Pancreas (tissue), 10 donors: ENCODE results near the gene JPH2. TPM values are rescaled to one million over a fixed set of nuclear protein-coding genes. Genes with fewer than 3 reads are reported as not detected.

Experiments
- ATAC-seq, 4 donors: fragments of 200-7000 bp; cut with Tn5 transposase; one replicate each; pipeline versions ENCODE4 v1.8.0 to v1.9.1; 2020; ENCODE audit warnings: mild to moderate bottlenecking in 4 of 4, moderate library complexity in 4 of 4
- DNase-seq, 6 donors: peaks; one replicate each; pipeline ENCODE4 v3.0.0-alpha.2; 2020
- FAIRE-seq: peaks from 2 replicates; lab custom pipeline; 2012; peaks lifted over from hg19 to GRCh38; lab: Jason Lieb, UNC
- H3K27ac ChIP-seq, 4 donors: fragments of 200-600 bp; sonication (generic); 1 replicate in 3 of 4; 2 replicates in 1 of 4; pipeline versions ENCODE4 v1.5.0 to v1.8.0; 2020
- H3K27me3 ChIP-seq, 4 donors: fragments of 200-600 bp; one replicate each; pipeline ENCODE4 v1.8.0; 2021
- H3K36me3 ChIP-seq, 3 donors: fragments of 200-600 bp; sonication (generic) in 1 of 3; one replicate each; pipeline versions ENCODE4 v1.5.0 to v1.8.0; 2020 to 2021
- H3K4me1 ChIP-seq, 3 donors: fragments of 200-600 bp; one replicate each; pipeline ENCODE4 v1.8.0; 2021
- H3K4me3 ChIP-seq, 4 donors: fragments of 200-600 bp; sonication (generic) in 2 of 4; one replicate each; pipeline versions ENCODE4 v1.5.0 to v1.8.0; 2020 to 2021
- H3K9me3 ChIP-seq, 4 donors: fragments of 200-600 bp; one replicate each; pipeline ENCODE4 v1.8.0; 2021
- WGBS, 2 donors: extraction: QIAGEN DNeasy Blood & Tissue Kit; methylation state at CpG; one replicate each; pipeline ENCODE4 v1.1.7; 2013; 5-methylcytosine and 5-hydroxymethylcytosine counted together
- intact Hi-C, 3 donors: fragments of 100-400 bp; cut with DNase I; formaldehyde crosslinking; loops; one replicate each; pipeline versions ENCODE4 v1.11.1 to v1.14.2; 2022
- polyA plus RNA-seq, 2 donors: library from polyadenylated mRNA; stranded (reverse); fragments of 200-250 nt; gene quantifications; one replicate each; pipeline ENCODE4 v1.2.3, GENCODE V29; 2013
- total RNA-seq, 6 donors: library from RNA; stranded (reverse); fragmentation: NEBNext Ultra II Directional in 4 of 6; extraction: Animal tissue kit (Norgen Biotek cat#: 25700) in 4 of 6; gene quantifications; one replicate each; pipeline versions ENCODE4 v1.2.1 to v1.2.4, GENCODE V29; 2021 to 2023
- TF ChIP-seq, protein P1 (sequence below), 4 donors: fragments of 200-600 bp; sonication (generic) in 3 of 4; IDR thresholded peaks; one replicate each; pipeline versions ENCODE4 v1.5.0 to v1.8.0; 2021; ENCODE audit warnings: antibody characterized with exemption in 4 of 4
- donor health status: healthy with polysubstance abuse.
- donor health status: DM: no; HTN: no; CAD: no; lungs with moderate emphysema.
- donor health status: DM: no; HTN: no; CAD: no.
- donor health status: control.
- donor health status: control.
- donor health status: Bipolar disorder and iron deficiency.
- donor health status: DM: yes; HTN: yes; CAD: no.
- donor health status: DM: no; HTN: no; CAD: no.
- donor health status: DM: no; HTN: no; CAD: no.
- donor health status: DM: yes; HTN: yes; CAD: no.

The JPH2 gene
- total and polyA plus RNA-seq, 8 donors: 0.09 to 1.1 (median 0.30) TPM

DNA sequence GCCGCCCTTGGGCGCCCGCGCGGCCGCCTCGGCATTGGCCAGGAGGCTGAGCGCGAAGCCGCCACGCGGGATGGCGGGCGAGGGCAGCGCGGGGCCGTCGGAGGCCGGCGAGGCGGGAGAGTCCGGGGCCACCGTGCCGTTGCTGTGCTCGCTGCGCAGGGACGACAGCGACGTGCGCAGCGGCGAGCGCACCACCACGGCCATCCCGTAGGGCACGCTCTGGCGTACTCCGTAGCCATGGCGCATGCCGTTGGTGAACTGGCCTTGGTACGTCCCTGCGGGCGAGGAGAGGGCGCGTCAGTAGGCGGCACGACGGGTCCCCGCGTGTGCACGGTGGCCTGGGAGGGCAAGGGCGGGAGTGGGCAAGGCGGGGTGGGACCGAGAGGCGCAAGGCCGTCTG lies 26.9 kb downstream of the JPH2 start:
- Histone ChIP-seq H3K9me3 (no peaks in the 10 kb centered on the region), H3K36me3 (no peaks in the 10 kb centered on the region), H3K27me3 (peaks cover 0 to 4% (median 0%) of the 10 kb centered on the region in 4 donors), H3K4me3 (no peak overlapping the region), H3K4me1 (no peaks in the 10 kb centered on the region), H3K27ac (no peak overlapping the region)
- ATAC-seq: no peak
- DNase-seq: no peak
- 38 to 47% methylated on average over 54 to 56 of the region's 56 CpGs for WGBS, 2 donors
- no peak for FAIRE-seq
- TF ChIP-seq, protein P1, sequence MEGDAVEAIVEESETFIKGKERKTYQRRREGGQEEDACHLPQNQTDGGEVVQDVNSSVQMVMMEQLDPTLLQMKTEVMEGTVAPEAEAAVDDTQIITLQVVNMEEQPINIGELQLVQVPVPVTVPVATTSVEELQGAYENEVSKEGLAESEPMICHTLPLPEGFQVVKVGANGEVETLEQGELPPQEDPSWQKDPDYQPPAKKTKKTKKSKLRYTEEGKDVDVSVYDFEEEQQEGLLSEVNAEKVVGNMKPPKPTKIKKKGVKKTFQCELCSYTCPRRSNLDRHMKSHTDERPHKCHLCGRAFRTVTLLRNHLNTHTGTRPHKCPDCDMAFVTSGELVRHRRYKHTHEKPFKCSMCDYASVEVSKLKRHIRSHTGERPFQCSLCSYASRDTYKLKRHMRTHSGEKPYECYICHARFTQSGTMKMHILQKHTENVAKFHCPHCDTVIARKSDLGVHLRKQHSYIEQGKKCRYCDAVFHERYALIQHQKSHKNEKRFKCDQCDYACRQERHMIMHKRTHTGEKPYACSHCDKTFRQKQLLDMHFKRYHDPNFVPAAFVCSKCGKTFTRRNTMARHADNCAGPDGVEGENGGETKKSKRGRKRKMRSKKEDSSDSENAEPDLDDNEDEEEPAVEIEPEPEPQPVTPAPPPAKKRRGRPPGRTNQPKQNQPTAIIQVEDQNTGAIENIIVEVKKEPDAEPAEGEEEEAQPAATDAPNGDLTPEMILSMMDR (IDR thresholded peaks at IDR 0.05): no peak
- intact Hi-C loops: no loop called here

DNA sequence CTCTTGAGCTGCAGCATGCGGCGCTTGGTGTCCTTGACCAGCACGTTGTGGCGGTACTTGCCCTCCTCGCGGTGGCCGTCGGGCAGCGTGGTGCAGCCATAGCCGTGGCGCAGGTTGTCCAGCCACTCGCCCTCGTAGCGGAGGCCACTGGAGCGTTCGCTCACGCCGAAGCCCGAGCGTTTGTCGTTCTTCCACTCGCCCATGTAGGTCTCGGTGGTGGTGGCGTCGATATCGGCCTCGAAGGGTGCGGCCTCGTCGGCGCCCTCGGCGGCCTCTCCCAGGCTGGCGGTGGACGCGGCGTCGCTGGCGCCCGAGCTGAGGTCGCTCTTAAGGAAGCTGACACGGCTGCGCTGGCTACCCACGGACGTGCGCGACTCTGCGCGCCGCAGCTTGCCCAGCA lies 27.3 kb downstream of the JPH2 start:
- intact Hi-C loops: no loop called here
- Histone ChIP-seq H3K9me3 (no peaks in the 10 kb centered on the region), H3K27ac (no peak overlapping the region), H3K36me3 (no peaks in the 10 kb centered on the region), H3K4me3 (no peak overlapping the region), H3K4me1 (no peaks in the 10 kb centered on the region), H3K27me3 (peaks cover 0 to 4% (median 0%) of the 10 kb centered on the region in 4 donors)
- 54 to 59% methylated on average over 47 to 50 of the region's 50 CpGs for WGBS, 2 donors
- DNase-seq (no peak), FAIRE-seq (no peak), ATAC-seq (no peak)
- TF ChIP-seq, protein P1 (IDR thresholded peaks at IDR 0.05): no peak

DNA sequence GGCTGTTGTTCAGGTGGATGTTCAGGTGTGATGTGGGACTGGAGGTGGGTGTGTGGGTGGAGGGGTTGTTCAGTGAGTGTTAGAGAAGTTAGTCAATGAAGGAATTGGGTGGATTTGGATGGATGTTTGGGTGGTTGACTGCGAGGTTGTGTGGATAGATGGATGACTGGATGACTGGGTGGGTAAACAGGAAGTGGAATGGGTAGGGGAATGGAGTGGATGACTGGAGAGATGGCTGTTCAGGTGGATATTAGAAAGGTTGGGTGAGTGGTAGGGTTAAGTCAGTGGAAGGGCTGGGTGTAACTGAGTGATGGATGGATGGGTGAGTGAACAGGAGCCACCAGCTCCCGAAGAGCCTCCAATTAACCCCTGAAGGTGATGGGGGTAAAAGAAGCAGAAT lies 27.9 kb downstream of the JPH2 start:
- Histone ChIP-seq H3K27me3 (peaks cover 0 to 4% (median 0%) of the 10 kb centered on the region in 4 donors), H3K4me1 (no peaks in the 10 kb centered on the region), H3K9me3 (no peaks in the 10 kb centered on the region), H3K27ac (no peak overlapping the region), H3K4me3 (no peak overlapping the region), H3K36me3 (no peaks in the 10 kb centered on the region)
- no peak for FAIRE-seq
- WGBS, 2 donors: 64 to 68% methylated on average over 2 of the region's 2 CpGs
- no peak for ATAC-seq
- no peak for DNase-seq
- intact Hi-C loops: no loop called here
- TF ChIP-seq, protein P1 (IDR thresholded peaks at IDR 0.05): no peak

DNA sequence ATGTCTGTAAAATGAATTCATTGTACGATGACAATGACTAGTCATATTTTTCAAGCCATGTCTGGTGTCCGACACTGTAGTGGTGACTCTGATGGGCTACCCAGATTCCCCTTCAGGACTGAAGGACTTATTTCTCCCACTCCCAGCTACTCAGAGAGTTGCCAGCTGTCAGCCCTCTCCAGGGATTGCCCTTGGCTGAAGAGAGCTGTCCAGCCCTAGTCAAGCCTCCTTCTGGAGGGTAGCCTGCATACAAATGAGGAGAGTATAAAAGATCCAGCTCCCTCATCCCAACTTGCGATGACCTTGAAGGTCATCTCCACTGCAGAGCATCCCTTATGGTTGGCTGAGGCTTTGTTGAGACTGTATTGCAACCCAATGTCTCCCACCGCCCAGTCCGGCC lies 29.9 kb downstream of the JPH2 start:
- ATAC-seq: no peak
- Histone ChIP-seq H3K9me3 (no peaks in the 10 kb centered on the region), H3K4me1 (no peaks in the 10 kb centered on the region), H3K4me3 (no peak overlapping the region), H3K27ac (no peak overlapping the region), H3K27me3 (peaks cover 0 to 4% (median 0%) of the 10 kb centered on the region in 4 donors), H3K36me3 (no peaks in the 10 kb centered on the region)
- no peak for FAIRE-seq
- WGBS, 2 donors: 84% methylated on average over 5 of the region's 5 CpGs
- intact Hi-C loops: no loop called here
- TF ChIP-seq, protein P1 (IDR thresholded peaks at IDR 0.05): no peak
- no peak for DNase-seq

DNA sequence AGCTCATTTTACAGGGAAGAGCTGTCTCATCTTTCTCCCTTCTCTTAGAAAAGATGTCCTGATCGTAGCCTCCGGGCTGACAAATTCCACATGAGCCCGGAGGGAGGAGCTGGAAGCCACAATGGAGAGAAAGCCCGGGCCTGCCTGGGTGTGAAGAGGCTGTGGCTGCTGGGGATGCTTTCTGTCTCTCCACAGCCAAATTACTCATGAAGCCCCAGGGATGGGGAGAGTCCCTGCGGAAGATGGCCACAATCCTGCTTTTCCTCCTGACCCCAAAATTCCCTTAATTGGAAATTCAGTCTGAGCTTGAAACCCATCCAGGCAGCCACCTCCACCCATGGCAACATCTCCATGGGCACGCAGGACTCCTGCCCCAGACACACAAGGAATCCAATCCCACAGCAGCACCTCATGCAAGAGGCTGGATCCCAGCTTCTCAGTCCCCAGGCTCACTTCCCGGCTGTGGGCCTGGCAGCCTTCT lies 32.4 kb downstream of the JPH2 start:
- no peak overlapping the region for H3K4me3 ChIP-seq
- H3K36me3 ChIP-seq: no peaks in the 10 kb centered on the region
- FAIRE-seq: no peak
- 32 to 40% methylated on average over 7 of the region's 7 CpGs for whole genome bisulfite sequencing, 2 donors
- H3K9me3 ChIP-seq: no peaks in the 10 kb centered on the region
- intact Hi-C loops: no loop called here
- H3K4me1 ChIP-seq: no peaks in the 10 kb centered on the region
- TF ChIP-seq, protein P1 (IDR thresholded peaks at IDR 0.05): no peak
- H3K27ac ChIP-seq: no peak overlapping the region
- H3K27me3 ChIP-seq: no peaks in the 10 kb centered on the region
- no peak for ATAC-seq
- DNase-seq: no peak
